Body of pancreas (tissue), 4 donors: Measurements from ENCODE around the gene DTX2. TPM values are rescaled to one million over a fixed set of nuclear protein-coding genes. Genes with fewer than 3 reads are reported as not detected.
"Not testable (repeated sequence)": the region's sequence is repeated elsewhere in the genome, so short reads cannot be mapped to it uniquely, and the experiment has no call there.

ENCODE experiments used
- ATAC-seq: fragments of 150-250 bp; one replicate; pipeline ENCODE4 v1.9.1; 2016
- DNase-seq, 4 donors: peaks; one replicate each; pipeline ENCODE4 v3.0.0-alpha.2; 2019
- H3K27ac ChIP-seq, 4 donors: fragments of 200-600 bp; sonication (generic); 1 replicate in 3 of 4; 2 replicates in 1 of 4; pipeline versions ENCODE4 v1.5.1 to v1.6.1; 2016 to 2019; ENCODE audit warnings: mild to moderate bottlenecking in 1 of 4, mixed read lengths in 1 of 4, moderate library complexity in 1 of 4
- H3K27me3 ChIP-seq, 2 donors: fragments of 200-600 bp; sonication (generic); one replicate each; pipeline ENCODE4 v1.6.0; 2016; ENCODE audit warnings: mild to moderate bottlenecking in 1 of 2
- H3K36me3 ChIP-seq, 2 donors: fragments of 200-600 bp; sonication (generic); replicated peaks in 1 of 2; 2 replicates each; pipeline ENCODE4 v1.5.1; 2016; ENCODE audit warnings: low read depth in 2 of 2; ENCODE audit not compliant: insufficient read depth in 1 of 2
- H3K4me1 ChIP-seq: fragments of 200-600 bp; sonication (generic); one replicate; pipeline ENCODE4 v1.6.0; 2016
- H3K4me3 ChIP-seq, 2 donors: fragments of 200-600 bp; sonication (generic); 1 replicate in 1 of 2; 2 replicates in 1 of 2; pipeline ENCODE4 v1.5.1; 2016 to 2019
- H3K9me3 ChIP-seq, 3 donors: fragments of 200-600 bp; sonication (generic); 1 replicate in 2 of 3; 2 replicates in 1 of 3; pipeline ENCODE4 v1.5.1; 2016
- POLR2A ChIP-seq, 3 donors: fragments of 450-650 bp; IDR thresholded peaks; one replicate each; pipeline ENCODE4 v1.6.1; 2016; ENCODE audit warnings: antibody characterized with exemption in 3 of 3, mild to moderate bottlenecking in 2 of 3
- WGBS, 2 donors: methylation state at CpG; one replicate each; pipeline ENCODE4 v1.1.5; 2017; 5-methylcytosine and 5-hydroxymethylcytosine counted together
- intact Hi-C: fragments of 100-400 bp; cut with DNase I; formaldehyde crosslinking; loops from one replicate; pipeline ENCODE4 v1.15.1; 2023
- total RNA-seq, 2 donors: library from RNA; depleted of rRNA; stranded (reverse); fragments of >200 nt; gene quantifications; one replicate each; pipeline ENCODE4 v1.1.0, GENCODE V29; 2016
- TF ChIP-seq, protein P1 (sequence below), 7 experiments: fragments of 450-650 bp in 4 of 7; fragments of 200-600 bp in 3 of 7; sonication (generic) in 3 of 7; IDR thresholded peaks; one replicate each; pipeline ENCODE4 v1.5.1; 2016 to 2019; ENCODE audit warnings: antibody characterized with exemption in 7 of 7

The DTX2 gene
- total RNA-seq, 2 donors from 2014 or later = 10.5 to 16.3 TPM

GRCh38 chr7:76502224-76502623 is 40.7 kb downstream of the DTX2 start:
- intact Hi-C loops = loop anchor here (10.0 kb wide), 1 partner anchor 493 kb away; no protein-coding TSS in a partner anchor
- H3K9me3 ChIP-seq, ATAC-seq, H3K4me3 ChIP-seq, DNase-seq, H3K36me3 ChIP-seq, H3K27ac ChIP-seq, H3K4me1 ChIP-seq, H3K27me3 ChIP-seq: not testable (repeated sequence)
- 58 to 75% methylated on average over 5 to 7 of the region's 13 CpGs for WGBS, 2 donors

GRCh38 chr7:76502836-76503235 is 41.3 kb downstream of the DTX2 start:
- H3K27me3 ChIP-seq, H3K36me3 ChIP-seq, H3K27ac ChIP-seq, H3K4me3 ChIP-seq, ATAC-seq, DNase-seq, H3K4me1 ChIP-seq, H3K9me3 ChIP-seq: not testable (repeated sequence)
- 90% methylated on average over 13 of the region's 16 CpGs; no CpG with 5 or more reads in 1 of the 2 donors for WGBS, 2 donors
- intact Hi-C loops = loop anchor here (10.0 kb wide), 1 partner anchor 492 kb away; no protein-coding TSS in a partner anchor

DNA sequence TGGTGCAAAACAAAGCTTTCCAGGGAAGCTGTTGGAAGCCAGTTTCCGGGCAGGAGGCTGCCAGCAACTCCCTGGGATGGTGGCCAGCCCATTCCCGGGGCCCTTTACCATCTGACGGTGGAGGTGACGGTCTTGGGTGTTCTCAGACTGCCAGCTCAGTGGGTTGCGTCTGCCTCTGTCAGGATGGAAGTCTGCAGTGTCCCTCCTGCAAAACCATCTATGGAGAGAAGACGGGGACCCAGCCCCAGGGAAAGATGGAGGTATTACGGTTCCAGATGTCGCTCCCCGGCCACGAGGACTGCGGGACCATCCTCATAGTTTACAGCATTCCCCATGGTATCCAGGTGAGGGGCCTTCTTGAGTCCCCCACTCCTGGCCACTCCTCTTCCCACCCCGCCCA is 41.7 kb downstream of the DTX2 start:
- WGBS, 2 donors = 100% methylated on average over 4 of the region's 12 CpGs; no CpG with 5 or more reads in 1 of the 2 donors
- H3K4me3 ChIP-seq, H3K27me3 ChIP-seq, H3K9me3 ChIP-seq, H3K4me1 ChIP-seq, H3K36me3 ChIP-seq, ATAC-seq, DNase-seq, H3K27ac ChIP-seq: not testable (repeated sequence)
- intact Hi-C loops = loop anchor here (10.0 kb wide), 1 partner anchor 492 kb away; no protein-coding TSS in a partner anchor

DNA sequence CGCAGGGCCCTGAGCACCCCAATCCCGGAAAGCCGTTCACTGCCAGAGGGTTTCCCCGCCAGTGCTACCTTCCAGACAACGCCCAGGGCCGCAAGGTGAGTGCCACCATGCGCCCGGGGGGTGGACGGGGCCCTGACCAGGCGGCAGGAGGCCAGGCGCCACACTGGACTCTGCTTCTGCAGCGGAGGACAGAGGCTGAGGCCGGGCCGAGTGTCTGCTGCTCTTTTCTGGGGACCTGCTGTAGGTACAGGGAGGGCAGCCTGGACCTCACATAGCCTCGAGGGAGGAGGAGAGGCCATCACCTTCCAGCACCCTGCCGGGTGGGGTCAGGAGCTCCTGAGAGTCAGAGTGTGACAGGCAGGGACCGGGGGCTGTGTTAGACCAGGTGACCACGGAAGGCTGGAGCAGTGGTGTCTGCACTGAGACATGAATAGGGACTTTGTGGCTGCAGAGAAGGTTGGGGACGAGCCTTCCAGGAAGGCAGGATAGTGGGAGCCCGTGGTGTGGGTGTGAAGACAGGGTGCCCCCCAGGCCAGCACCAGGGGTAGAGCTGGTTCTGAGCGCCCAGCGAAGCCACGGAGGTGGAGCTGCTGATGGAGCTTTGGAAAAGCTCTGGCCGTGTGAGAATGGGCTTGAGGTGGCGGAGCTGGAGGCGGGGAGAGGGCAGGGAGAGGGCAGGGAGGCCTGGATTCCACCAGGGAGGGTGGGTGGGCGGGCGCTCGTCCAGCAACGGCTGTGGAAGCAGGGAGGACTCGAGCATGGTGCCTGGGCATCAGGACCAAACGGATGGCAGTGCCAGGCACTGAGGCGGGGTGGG is 43.0 kb downstream of the DTX2 start:
- not testable (repeated sequence) for H3K36me3 ChIP-seq, H3K27ac ChIP-seq, H3K27me3 ChIP-seq, H3K4me1 ChIP-seq, ATAC-seq, H3K4me3 ChIP-seq, H3K9me3 ChIP-seq, DNase-seq
- 83% methylated on average over 12 to 14 of the region's 33 CpGs for WGBS, 2 donors
- intact Hi-C loops = loop anchor here (10.0 kb wide), 1 partner anchor 490 kb away; no protein-coding TSS in a partner anchor

GRCh38 chr7:76505168-76506080 is 43.9 kb downstream of the DTX2 start:
- peaks cover 0 to 2% of the 10 kb centered on the region in 2 donors for H3K36me3 ChIP-seq
- H3K27me3 ChIP-seq = no peaks in the 10 kb centered on the region
- peaks cover 6% of the 10 kb centered on the region for H3K4me1 ChIP-seq
- no peak overlapping the region for H3K4me3 ChIP-seq
- DNase-seq (no peak), ATAC-seq (no peak)
- 93% methylated on average over 19 to 28 of the region's 32 CpGs for WGBS, 2 donors
- no peak overlapping the region for H3K27ac ChIP-seq
- H3K9me3 ChIP-seq = no peaks in the 10 kb centered on the region
- no peak for TF ChIP-seq POLR2A (IDR thresholded peaks at IDR 0.05)
- TF ChIP-seq, protein P1, sequence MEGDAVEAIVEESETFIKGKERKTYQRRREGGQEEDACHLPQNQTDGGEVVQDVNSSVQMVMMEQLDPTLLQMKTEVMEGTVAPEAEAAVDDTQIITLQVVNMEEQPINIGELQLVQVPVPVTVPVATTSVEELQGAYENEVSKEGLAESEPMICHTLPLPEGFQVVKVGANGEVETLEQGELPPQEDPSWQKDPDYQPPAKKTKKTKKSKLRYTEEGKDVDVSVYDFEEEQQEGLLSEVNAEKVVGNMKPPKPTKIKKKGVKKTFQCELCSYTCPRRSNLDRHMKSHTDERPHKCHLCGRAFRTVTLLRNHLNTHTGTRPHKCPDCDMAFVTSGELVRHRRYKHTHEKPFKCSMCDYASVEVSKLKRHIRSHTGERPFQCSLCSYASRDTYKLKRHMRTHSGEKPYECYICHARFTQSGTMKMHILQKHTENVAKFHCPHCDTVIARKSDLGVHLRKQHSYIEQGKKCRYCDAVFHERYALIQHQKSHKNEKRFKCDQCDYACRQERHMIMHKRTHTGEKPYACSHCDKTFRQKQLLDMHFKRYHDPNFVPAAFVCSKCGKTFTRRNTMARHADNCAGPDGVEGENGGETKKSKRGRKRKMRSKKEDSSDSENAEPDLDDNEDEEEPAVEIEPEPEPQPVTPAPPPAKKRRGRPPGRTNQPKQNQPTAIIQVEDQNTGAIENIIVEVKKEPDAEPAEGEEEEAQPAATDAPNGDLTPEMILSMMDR (IDR thresholded peaks at IDR 0.05) = no peak
- intact Hi-C loops = loop anchor here (10.0 kb wide), 1 partner anchor 489 kb away; no protein-coding TSS in a partner anchor

GRCh38 chr7:76506081-76506440 is 44.6 kb downstream of the DTX2 start:
- Histone ChIP-seq H3K27me3 (no peaks in the 10 kb centered on the region), H3K27ac (no peak overlapping the region), H3K4me3 (no peak overlapping the region), H3K36me3 (peaks cover 0 to 2% of the 10 kb centered on the region in 2 donors), H3K9me3 (no peaks in the 10 kb centered on the region), H3K4me1 (peaks cover 9% of the 10 kb centered on the region)
- ATAC-seq = no peak
- TF ChIP-seq, protein P1 (IDR thresholded peaks at IDR 0.05) = no peak
- no peak for TF ChIP-seq POLR2A (IDR thresholded peaks at IDR 0.05)
- intact Hi-C loops = loop anchor here (10.0 kb wide), 1 partner anchor 489 kb away; no protein-coding TSS in a partner anchor
- no peak for DNase-seq
- 71 to 100% methylated on average over 1 to 5 of the region's 5 CpGs for WGBS, 2 donors

DNA sequence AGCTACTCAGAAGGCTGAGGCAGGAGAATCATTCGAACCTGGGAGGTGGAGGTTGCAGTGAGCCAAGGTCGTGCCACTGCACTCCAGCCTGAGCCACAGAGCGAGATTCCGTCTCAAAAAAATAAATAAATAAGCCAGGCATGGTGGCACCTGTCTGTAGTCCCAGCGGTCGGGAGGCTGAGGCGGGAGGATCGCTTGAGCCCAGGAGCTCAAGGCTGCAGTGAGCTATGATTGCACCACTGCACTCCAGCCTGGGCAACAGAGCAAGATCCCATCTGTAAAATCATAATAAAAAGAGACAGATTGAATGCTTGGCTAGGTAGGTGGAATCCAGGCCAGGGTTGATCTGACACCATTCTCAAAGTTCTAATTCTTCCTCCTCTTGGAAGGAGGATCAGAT is 45.1 kb downstream of the DTX2 start:
- not testable (repeated sequence) for H3K36me3 ChIP-seq, H3K27me3 ChIP-seq, H3K4me1 ChIP-seq, H3K4me3 ChIP-seq, H3K27ac ChIP-seq, DNase-seq, ATAC-seq, H3K9me3 ChIP-seq
- intact Hi-C loops = loop anchor here (10.0 kb wide), 1 partner anchor 488 kb away; no protein-coding TSS in a partner anchor
- WGBS, 2 donors = 89 to 91% methylated on average over 7 to 8 of the region's 8 CpGs
